ENCODE measurements around the gene GPR37L1.

Gene GPR37L1

GRCh38 chr1:202122639-202123335 lies at the start of gene GPR37L1:
TSS of gene GPR37L1 (plus strand) at chr1:202122917. CDS start at chr1:202122964, 47 bp downstream.
- peak within 1 kb of the TSS; percentile 16 for H3K9ac ChIP-seq (ENCODE audit: low read depth, low read length)
- no peaks in the 10 kb centered on the region for H3K9me3 ChIP-seq (ENCODE audit: control insufficient read depth, insufficient read depth, low read length)
- no peaks in the 10 kb centered on the region for H3K27me3 ChIP-seq (ENCODE audit: control insufficient read depth, insufficient read depth, low read length)
- peaks cover 7% of the 10 kb centered on the region for H3K4me1 ChIP-seq (ENCODE audit: control insufficient read depth, insufficient read depth, low read length)
- no peak within 1 kb of the TSS for H3K4me3 ChIP-seq (ENCODE audit: low read depth, low read length)
- H3K36me3 ChIP-seq (ENCODE audit: control insufficient read depth, insufficient read depth, low read length), result no peaks in the 10 kb centered on the region

DNA sequence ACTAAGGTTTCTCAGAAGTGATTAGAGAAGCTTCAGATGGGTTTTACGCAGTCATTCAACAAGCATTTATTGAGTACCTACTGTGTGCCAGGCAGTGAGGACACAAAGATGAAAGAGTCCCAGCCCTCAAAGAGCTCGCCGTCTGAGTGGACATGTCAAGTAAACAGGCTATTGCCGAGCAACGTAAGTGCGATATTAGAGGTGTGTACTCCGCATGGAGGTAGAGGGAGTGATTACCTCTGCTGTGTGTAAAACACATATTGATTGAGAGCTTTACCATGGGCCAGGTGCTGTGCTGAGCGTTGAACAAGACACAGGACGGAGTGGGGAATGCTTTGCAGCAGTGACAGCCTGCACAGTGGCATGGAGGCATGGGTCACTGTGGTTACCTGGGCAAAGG lies 49.5 kb upstream of the GPR37L1 start:
- peaks cover 4% of the 10 kb centered on the region for H3K4me1 ChIP-seq (ENCODE audit: control insufficient read depth, insufficient read depth, low read length)

DNA sequence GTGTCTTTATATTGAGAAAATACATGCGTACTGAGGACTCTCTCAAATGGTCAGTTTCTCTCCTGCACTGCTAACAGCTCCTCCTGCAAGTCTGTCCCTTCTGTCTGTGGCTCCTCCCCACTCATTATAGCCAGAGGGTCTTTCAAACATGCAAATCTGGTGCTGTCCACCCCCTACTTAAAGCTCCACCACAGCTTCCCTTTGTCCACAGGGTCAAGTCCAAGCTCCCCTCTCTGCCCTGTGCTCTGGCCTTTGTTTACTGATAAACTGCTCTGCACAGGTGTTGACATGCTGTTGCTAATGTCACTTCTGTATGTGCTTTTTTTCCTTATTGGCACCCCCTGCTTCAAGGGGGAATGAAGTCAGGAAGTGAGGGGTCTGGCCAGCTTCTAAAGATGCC lies 47.7 kb upstream of the GPR37L1 start:
- no peaks in the 10 kb centered on the region for H3K36me3 ChIP-seq (ENCODE audit: control insufficient read depth, insufficient read depth, low read length)
- no peaks in the 10 kb centered on the region for H3K27me3 ChIP-seq (ENCODE audit: control insufficient read depth, insufficient read depth, low read length)
- H3K4me1 ChIP-seq (ENCODE audit: control insufficient read depth, insufficient read depth, low read length), result peaks cover 4% of the 10 kb centered on the region
- H3K4me3 ChIP-seq (ENCODE audit: low read depth, low read length), result no peak overlapping the region
- no peaks in the 10 kb centered on the region for H3K9me3 ChIP-seq (ENCODE audit: control insufficient read depth, insufficient read depth, low read length)
- H3K9ac ChIP-seq (ENCODE audit: low read depth, low read length), result no peak overlapping the region

More for the DNA sequence above, 49.5 kb upstream of the GPR37L1 start:
- Histone ChIP-seq H3K27me3 (ENCODE audit: control insufficient read depth, insufficient read depth, low read length) (no peaks in the 10 kb centered on the region), H3K9me3 (ENCODE audit: control insufficient read depth, insufficient read depth, low read length) (no peaks in the 10 kb centered on the region), H3K36me3 (ENCODE audit: control insufficient read depth, insufficient read depth, low read length) (no peaks in the 10 kb centered on the region), H3K9ac (ENCODE audit: low read depth, low read length) (no peak overlapping the region), H3K4me3 (ENCODE audit: low read depth, low read length) (no peak overlapping the region)

GRCh38 chr1:202075389-202075788 lies 47.3 kb upstream of the GPR37L1 start:
- H3K4me3 ChIP-seq (ENCODE audit: low read depth, low read length), result no peak overlapping the region
- no peaks in the 10 kb centered on the region for H3K36me3 ChIP-seq (ENCODE audit: control insufficient read depth, insufficient read depth, low read length)
- no peaks in the 10 kb centered on the region for H3K9me3 ChIP-seq (ENCODE audit: control insufficient read depth, insufficient read depth, low read length)
- H3K9ac ChIP-seq (ENCODE audit: low read depth, low read length), result no peak overlapping the region
- H3K4me1 ChIP-seq (ENCODE audit: control insufficient read depth, insufficient read depth, low read length), result peaks cover 4% of the 10 kb centered on the region
- H3K27me3 ChIP-seq (ENCODE audit: control insufficient read depth, insufficient read depth, low read length), result no peaks in the 10 kb centered on the region

GRCh38 chr1:202076050-202076511 lies 46.6 kb upstream of the GPR37L1 start:
- peaks cover 4% of the 10 kb centered on the region for H3K4me1 ChIP-seq (ENCODE audit: control insufficient read depth, insufficient read depth, low read length)
- no peaks in the 10 kb centered on the region for H3K36me3 ChIP-seq (ENCODE audit: control insufficient read depth, insufficient read depth, low read length)
- H3K9me3 ChIP-seq (ENCODE audit: control insufficient read depth, insufficient read depth, low read length), result no peaks in the 10 kb centered on the region
- no peak overlapping the region for H3K9ac ChIP-seq (ENCODE audit: low read depth, low read length)
- no peak overlapping the region for H3K4me3 ChIP-seq (ENCODE audit: low read depth, low read length)
- H3K27me3 ChIP-seq (ENCODE audit: control insufficient read depth, insufficient read depth, low read length), result no peaks in the 10 kb centered on the region

- Histone ChIP-seq H3K36me3 (ENCODE audit: control insufficient read depth, insufficient read depth, low read length) (no peaks in the 10 kb centered on the region), H3K9ac (ENCODE audit: low read depth, low read length) (no peak overlapping the region), H3K27me3 (ENCODE audit: control insufficient read depth, insufficient read depth, low read length) (no peaks in the 10 kb centered on the region), H3K4me3 (ENCODE audit: low read depth, low read length) (no peak overlapping the region), H3K9me3 (ENCODE audit: control insufficient read depth, insufficient read depth, low read length) (no peaks in the 10 kb centered on the region), H3K4me1 (ENCODE audit: control insufficient read depth, insufficient read depth, low read length) (peaks cover 8% of the 10 kb centered on the region)
Observed at GRCh38 chr1:202078241-202078640, 44.5 kb upstream of the GPR37L1 start.

DNA sequence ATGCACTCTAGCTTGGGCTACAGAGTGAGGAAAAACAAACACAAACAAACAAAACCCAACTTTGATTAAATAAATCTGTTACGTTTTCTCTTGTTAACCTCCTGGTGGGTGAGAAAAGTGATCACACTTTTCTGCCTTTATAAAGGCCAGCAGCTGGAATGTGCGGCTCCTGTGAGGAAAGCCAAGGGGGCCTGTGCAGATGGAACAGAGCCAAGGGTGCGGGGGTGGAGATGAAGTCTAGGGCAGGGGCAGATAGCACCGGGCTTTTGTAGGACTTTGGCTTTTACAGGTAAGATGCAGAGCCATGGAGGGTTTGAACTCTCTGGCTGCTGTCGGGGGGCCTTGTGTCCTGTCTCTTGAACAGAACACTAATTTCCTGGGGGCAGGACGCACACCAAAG lies 40.7 kb upstream of the GPR37L1 start:
- Histone ChIP-seq H3K4me3 (ENCODE audit: low read depth, low read length) (no peak overlapping the region), H3K9me3 (ENCODE audit: control insufficient read depth, insufficient read depth, low read length) (no peaks in the 10 kb centered on the region), H3K36me3 (ENCODE audit: control insufficient read depth, insufficient read depth, low read length) (no peaks in the 10 kb centered on the region), H3K9ac (ENCODE audit: low read depth, low read length) (no peak overlapping the region), H3K27me3 (ENCODE audit: control insufficient read depth, insufficient read depth, low read length) (no peaks in the 10 kb centered on the region), H3K4me1 (ENCODE audit: control insufficient read depth, insufficient read depth, low read length) (peaks cover 24% of the 10 kb centered on the region)

DNA sequence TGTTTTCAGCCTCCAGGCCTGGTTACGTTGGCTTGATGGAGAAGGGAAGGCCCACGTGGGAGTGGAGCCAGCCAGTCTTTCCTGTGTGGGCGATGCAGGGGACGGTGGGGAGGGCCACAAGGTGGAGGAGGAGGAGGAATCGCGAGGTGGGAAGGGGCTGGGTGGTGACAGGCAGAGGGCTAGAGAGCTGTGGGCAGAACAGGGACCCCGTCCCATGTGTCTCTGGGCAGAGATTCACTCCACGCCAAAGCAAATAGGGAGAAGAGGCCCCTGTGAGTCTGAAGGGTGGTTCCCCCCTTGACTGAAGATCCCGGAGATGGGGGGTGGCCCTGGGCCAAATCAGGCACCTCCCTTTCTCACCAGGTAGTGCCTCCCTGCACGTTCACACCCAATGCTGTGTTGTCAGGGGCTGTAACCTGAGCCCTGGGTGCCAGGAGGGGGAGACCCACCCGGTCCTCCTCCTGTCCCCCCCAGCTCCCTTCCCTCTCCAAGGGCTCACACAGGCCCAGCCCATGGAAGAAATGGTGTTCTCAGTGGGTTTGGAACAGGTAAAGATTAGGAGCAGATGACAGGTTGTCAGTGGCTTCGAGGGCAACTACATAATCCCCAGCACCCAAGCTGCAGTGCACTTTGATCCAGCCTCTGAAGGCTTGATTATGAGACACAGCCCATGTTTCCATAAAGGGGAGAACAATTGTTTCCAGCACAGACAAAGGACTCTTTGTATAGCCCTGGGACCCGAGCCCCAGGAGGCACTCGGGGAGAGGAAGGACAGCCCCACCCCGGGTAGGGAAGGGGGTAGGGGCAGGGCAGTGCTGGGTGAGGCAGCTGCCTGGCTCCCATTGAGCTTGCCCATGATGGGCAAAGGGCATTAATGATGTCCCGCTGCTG lies 37.7 kb upstream of the GPR37L1 start:
- Histone ChIP-seq H3K27me3 (ENCODE audit: control insufficient read depth, insufficient read depth, low read length) (no peaks in the 10 kb centered on the region), H3K4me1 (ENCODE audit: control insufficient read depth, insufficient read depth, low read length) (peaks cover 39% of the 10 kb centered on the region), H3K9ac (ENCODE audit: low read depth, low read length) (peak overlapping the region; percentile 58), H3K36me3 (ENCODE audit: control insufficient read depth, insufficient read depth, low read length) (no peaks in the 10 kb centered on the region), H3K4me3 (ENCODE audit: low read depth, low read length) (peak overlapping the region; percentile 18), H3K9me3 (ENCODE audit: control insufficient read depth, insufficient read depth, low read length) (no peaks in the 10 kb centered on the region)

- H3K4me3 ChIP-seq (ENCODE audit: low read depth, low read length), result peak overlapping the region; percentile 35
- H3K27me3 ChIP-seq (ENCODE audit: control insufficient read depth, insufficient read depth, low read length), result no peaks in the 10 kb centered on the region
- H3K36me3 ChIP-seq (ENCODE audit: control insufficient read depth, insufficient read depth, low read length), result no peaks in the 10 kb centered on the region
- no peaks in the 10 kb centered on the region for H3K9me3 ChIP-seq (ENCODE audit: control insufficient read depth, insufficient read depth, low read length)
- H3K9ac ChIP-seq (ENCODE audit: low read depth, low read length), result peak overlapping the region; percentile 62
- H3K4me1 ChIP-seq (ENCODE audit: control insufficient read depth, insufficient read depth, low read length), result peaks cover 39% of the 10 kb centered on the region
Observed at GRCh38 chr1:202085682-202086373, 36.9 kb upstream of the GPR37L1 start.

DNA sequence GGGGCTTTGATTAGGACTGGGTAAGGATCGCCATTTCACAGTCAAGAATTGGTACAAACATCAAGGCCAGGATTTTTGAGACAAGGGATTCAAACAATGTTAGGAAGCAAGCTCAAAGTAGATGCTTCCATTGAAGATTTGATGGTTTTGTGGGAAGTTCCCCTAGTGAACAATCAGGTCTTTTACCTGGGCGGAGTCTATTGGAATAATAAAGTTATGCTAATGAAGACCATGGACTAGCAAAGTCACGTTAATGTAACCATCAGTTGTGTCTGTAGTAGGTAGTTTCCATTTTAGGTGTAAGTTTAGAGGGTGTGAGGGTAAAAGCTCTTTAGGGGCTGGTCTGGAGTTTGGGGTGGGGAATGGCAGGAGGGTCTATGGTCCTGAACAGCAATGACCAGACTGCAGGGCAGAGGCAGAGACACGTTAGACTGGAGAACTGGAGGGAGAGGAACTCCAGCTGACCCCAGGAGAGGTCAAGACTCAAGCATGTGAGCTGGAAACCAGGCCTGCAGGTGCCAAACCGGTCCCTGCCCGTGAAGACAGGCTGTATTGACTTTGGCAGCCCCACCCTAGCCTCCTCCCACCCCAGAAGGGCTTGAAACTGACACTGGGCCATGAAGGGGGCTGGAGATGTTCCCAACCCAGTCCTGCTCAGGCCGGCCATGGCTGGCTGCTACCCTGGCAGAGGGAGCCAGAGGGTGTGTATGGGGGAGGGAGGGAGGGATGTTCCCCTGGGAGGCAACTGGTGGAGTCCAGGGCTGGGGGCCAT lies 36.0 kb upstream of the GPR37L1 start:
- peak overlapping the region; percentile 62 for H3K9ac ChIP-seq (ENCODE audit: low read depth, low read length)
- no peaks in the 10 kb centered on the region for H3K27me3 ChIP-seq (ENCODE audit: control insufficient read depth, insufficient read depth, low read length)
- H3K4me1 ChIP-seq (ENCODE audit: control insufficient read depth, insufficient read depth, low read length), result peaks cover 39% of the 10 kb centered on the region
- no peaks in the 10 kb centered on the region for H3K9me3 ChIP-seq (ENCODE audit: control insufficient read depth, insufficient read depth, low read length)
- no peaks in the 10 kb centered on the region for H3K36me3 ChIP-seq (ENCODE audit: control insufficient read depth, insufficient read depth, low read length)
- peak overlapping the region; percentile 35 for H3K4me3 ChIP-seq (ENCODE audit: low read depth, low read length)

- H3K9ac ChIP-seq (ENCODE audit: low read depth, low read length), result no peak overlapping the region
- H3K4me3 ChIP-seq (ENCODE audit: low read depth, low read length), result no peak overlapping the region
- H3K27me3 ChIP-seq (ENCODE audit: control insufficient read depth, insufficient read depth, low read length), result no peaks in the 10 kb centered on the region
- H3K36me3 ChIP-seq (ENCODE audit: control insufficient read depth, insufficient read depth, low read length), result no peaks in the 10 kb centered on the region
- no peaks in the 10 kb centered on the region for H3K9me3 ChIP-seq (ENCODE audit: control insufficient read depth, insufficient read depth, low read length)
- peaks cover 34% of the 10 kb centered on the region for H3K4me1 ChIP-seq (ENCODE audit: control insufficient read depth, insufficient read depth, low read length)
Observed at GRCh38 chr1:202088206-202088605, 34.5 kb upstream of the GPR37L1 start.
